Measurements from ENCODE around the gene TP73.

DNA sequence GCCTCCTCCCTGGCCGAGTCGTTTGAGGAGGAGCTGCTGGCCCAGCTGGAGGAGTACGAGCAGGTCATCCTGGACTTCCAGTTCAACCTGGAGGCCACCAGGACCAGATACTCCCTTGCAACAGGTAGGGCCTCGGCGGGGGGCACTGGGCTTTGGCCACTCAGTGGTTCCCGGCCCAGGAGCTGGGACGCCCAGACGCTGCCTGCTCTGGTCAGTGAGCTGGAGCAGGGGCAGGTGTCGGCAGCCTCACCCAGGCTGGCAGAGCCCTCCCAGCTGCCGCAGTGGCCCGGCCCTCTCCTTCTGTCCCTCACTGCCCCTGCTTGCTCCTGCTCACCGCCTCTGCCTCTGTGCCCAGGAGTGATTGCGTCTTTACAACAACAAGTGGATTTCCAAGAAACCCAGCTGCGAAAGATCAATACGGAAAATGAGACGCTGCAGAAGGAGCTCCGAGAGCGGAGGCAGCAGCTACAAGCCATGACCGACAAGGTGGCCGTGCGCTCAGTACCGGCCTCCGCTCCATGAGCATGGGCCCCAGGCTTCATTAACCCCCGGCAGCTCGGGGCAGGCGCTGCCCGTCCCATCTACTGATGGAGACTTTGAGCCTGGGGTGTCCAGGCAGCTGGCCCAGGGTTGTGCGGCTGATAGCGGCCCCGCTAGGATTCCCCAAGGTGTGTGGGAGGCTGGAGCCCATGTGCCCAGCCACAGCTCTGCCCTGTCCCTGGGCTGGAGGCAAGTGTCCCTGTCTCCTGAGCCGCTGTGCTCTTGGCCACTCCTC is 111.2 kb downstream of the TP73 start:
- TF ChIP-seq, protein P1, sequence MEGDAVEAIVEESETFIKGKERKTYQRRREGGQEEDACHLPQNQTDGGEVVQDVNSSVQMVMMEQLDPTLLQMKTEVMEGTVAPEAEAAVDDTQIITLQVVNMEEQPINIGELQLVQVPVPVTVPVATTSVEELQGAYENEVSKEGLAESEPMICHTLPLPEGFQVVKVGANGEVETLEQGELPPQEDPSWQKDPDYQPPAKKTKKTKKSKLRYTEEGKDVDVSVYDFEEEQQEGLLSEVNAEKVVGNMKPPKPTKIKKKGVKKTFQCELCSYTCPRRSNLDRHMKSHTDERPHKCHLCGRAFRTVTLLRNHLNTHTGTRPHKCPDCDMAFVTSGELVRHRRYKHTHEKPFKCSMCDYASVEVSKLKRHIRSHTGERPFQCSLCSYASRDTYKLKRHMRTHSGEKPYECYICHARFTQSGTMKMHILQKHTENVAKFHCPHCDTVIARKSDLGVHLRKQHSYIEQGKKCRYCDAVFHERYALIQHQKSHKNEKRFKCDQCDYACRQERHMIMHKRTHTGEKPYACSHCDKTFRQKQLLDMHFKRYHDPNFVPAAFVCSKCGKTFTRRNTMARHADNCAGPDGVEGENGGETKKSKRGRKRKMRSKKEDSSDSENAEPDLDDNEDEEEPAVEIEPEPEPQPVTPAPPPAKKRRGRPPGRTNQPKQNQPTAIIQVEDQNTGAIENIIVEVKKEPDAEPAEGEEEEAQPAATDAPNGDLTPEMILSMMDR (IDR thresholded peaks at IDR 0.05) = no peak
- TF ChIP-seq POLR2A (IDR thresholded peaks at IDR 0.05) = no peak

All from heart left ventricle (tissue), 13 donors.